ENCODE data around the gene RAB18.
"Not testable (repeated sequence)": the region's sequence is repeated elsewhere in the genome, so short reads cannot be mapped to it uniquely, and the experiment has no call there.

DNA sequence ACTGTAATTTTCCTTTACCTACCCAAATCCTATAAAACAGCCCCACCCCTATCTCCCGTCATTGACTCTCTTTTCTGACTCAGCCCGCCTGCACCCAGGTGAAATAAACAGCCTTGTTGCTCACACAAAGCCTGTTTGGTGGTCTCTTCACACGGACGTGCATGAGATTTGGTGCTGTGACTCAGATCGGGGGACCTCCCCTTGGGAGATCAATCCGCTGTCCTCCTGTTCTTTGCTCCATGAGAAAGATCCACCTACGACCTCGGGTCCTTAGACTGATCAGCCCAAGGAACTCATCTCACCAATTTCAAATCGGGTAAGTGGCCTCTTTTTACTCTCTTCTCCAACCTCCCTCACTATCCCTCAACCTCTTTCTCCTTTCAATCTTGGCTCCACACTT is 38.5 kb upstream of the RAB18 start:
- TF ChIP-seq, protein P1, sequence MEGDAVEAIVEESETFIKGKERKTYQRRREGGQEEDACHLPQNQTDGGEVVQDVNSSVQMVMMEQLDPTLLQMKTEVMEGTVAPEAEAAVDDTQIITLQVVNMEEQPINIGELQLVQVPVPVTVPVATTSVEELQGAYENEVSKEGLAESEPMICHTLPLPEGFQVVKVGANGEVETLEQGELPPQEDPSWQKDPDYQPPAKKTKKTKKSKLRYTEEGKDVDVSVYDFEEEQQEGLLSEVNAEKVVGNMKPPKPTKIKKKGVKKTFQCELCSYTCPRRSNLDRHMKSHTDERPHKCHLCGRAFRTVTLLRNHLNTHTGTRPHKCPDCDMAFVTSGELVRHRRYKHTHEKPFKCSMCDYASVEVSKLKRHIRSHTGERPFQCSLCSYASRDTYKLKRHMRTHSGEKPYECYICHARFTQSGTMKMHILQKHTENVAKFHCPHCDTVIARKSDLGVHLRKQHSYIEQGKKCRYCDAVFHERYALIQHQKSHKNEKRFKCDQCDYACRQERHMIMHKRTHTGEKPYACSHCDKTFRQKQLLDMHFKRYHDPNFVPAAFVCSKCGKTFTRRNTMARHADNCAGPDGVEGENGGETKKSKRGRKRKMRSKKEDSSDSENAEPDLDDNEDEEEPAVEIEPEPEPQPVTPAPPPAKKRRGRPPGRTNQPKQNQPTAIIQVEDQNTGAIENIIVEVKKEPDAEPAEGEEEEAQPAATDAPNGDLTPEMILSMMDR (IDR thresholded peaks at IDR 0.05) = not testable (repeated sequence)
- TF ChIP-seq POLR2A (IDR thresholded peaks at IDR 0.05) = not testable (repeated sequence)
